ENCODE results near the gene MYD88. TPM values are rescaled to one million over a fixed set of nuclear protein-coding genes. Genes with fewer than 3 reads are reported as not detected.

The MYD88 gene
- polyA plus RNA-seq, 1 donor from 2014 or later, result 0.14 TPM

Small RNA genes within 50 kb of the gene (small RNA-seq; reads per million reads assigned to genes)
- gene RF00019, result 0 to 1.2 (median 0) reads per million in 3 experiments

Other genes with a start within 250 kb of the MYD88 start
- 0.14 TPM in 1 of 2 replicates, not detected in the other for gene VILL, start 147.9 kb upstream of the MYD88 start, polyA plus RNA-seq
- gene PLCD1, start 109.0 kb upstream of the MYD88 start, polyA plus RNA-seq, result 4.6 and 7.6 TPM in 2 replicates
- 0.25 and 0.44 TPM in 2 replicates for gene DLEC1, start 99.5 kb upstream of the MYD88 start, polyA plus RNA-seq
- 59.1 and 66.2 TPM in 2 replicates for gene ACAA1, start 1.5 kb upstream of the MYD88 start, polyA plus RNA-seq
- 49.9 and 50.8 TPM in 2 replicates for gene OXSR1, start 26.9 kb downstream of the MYD88 start, polyA plus RNA-seq
- 0.16 TPM in 1 of 2 replicates, not detected in the other for gene SLC22A13, start 127.2 kb downstream of the MYD88 start, polyA plus RNA-seq
- 0.16 and 0.25 TPM in 2 replicates for gene SLC22A14, start 143.6 kb downstream of the MYD88 start, polyA plus RNA-seq
- gene XYLB, start 208.1 kb downstream of the MYD88 start, polyA plus RNA-seq, result 0.50 and 1.8 TPM in 2 replicates

Data from neural cell (in vitro differentiated cells).